Cortex of kidney (tissue), 1 donor: ENCODE measurements around the gene SYNDIG1L.

Source experiments
- DNase-seq: peaks from one replicate; lab custom pipeline; 2025; lab: John Stamatoyannopoulos, UW

The SYNDIG1L gene

DNA sequence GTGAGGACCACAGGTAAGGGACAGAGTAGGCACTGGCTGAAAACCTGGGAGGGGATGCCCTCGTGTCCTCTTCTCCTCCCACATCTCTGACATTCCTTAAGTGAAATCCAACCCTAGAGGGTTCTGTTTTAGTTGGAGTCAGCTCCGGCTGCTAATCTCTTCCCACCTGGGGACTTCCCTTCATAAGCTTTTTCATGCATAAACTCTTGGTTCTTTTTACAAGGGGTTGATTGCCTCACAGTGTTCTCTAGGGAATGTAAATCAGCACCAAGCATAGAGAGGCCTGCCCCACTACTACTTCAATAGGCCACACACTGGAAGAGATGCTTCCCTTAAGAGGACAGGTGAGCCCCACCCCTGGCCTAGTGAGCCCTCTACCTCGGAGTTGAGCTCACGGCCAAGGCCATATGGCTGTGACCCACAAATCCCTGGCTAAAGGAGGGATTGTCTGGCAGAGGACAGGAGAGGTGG lies 3.2 kb upstream of the SYNDIG1L start:
- no peak for DNase-seq

GRCh38 chr14:74427651-74428050 lies 1.6 kb upstream of the SYNDIG1L start:
- DNase-seq = no peak

DNA sequence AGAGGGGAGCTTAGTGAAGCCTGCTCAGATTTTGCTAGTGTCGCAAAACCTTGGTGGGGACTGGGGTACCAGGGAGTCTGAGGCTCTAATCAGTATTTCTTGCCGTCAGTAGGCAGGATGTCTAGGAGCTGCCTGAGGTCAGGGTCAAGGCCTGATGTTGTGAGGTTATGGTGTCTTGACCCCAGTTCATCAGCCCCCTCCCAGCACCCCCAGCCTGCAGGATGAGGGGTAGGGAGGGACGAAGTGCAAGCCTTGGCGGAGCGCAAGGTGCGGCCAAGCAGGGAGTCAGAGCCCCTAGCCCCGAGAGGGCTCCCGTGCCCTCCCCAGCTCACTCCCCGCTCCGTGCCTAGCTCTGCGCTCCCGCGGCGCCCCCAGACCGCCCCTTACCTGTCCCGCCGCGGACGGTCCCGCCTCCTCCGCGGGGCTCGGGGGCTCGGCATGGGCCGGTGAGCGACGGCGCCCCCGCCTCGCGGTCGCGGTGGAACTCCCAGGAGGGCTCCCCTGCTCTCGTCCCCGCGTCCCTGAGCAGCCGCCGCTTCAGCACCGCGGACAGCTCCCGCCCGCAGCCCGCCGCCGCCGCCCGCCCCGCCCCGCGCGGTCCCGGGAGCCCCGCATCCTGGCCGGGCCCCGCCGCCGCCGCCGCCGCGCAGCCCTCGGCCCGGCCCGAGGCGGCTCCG lies 347 bp downstream of the SYNDIG1L start:
- no peak for DNase-seq

DNA sequence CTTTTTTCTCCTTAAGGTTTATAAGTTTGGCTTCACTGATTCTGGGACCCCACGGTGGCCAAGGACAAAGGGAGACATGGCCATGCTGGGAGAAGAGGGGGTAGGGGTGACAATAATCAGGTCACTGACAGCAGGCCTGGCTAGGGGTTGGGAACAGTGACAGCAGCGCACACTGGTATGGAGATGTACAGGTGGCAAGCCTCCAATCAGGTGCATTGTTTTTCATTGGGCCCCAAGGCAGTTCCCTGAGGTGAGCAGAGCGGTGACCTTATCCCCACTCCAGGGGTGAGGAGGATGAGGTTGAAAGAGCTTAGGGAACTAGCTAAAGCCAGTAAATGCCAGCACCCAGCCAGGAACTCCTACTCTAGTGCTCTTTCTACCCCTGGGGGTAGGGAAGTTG lies 1.4 kb downstream of the SYNDIG1L start:
- DNase-seq = no peak

DNA sequence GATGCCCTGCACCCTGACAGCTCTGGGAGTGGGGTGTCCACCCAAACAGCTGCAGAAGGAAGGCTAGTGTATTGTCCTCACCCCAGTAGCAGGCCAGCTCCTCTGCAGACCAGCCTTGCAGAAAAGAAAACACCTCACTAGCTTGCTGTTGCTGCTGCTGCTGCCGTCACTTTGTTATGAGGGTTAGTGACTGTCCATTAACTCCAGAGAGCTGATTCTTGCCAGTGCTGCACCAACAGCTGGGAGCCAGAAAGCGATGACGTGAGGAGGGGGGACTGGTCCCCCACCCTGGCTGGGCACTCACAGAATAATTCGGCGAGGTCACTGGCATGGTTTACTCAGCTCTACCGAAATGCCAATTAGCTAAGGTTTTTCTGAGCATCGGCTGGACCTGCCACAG lies 2.8 kb downstream of the SYNDIG1L start:
- no peak for DNase-seq

- no peak for DNase-seq
Observed at GRCh38 chr14:74421981-74422380, 4.0 kb downstream of the SYNDIG1L start.

- no peak for DNase-seq
Observed at GRCh38 chr14:74419086-74419485, 6.9 kb downstream of the SYNDIG1L start.

DNA sequence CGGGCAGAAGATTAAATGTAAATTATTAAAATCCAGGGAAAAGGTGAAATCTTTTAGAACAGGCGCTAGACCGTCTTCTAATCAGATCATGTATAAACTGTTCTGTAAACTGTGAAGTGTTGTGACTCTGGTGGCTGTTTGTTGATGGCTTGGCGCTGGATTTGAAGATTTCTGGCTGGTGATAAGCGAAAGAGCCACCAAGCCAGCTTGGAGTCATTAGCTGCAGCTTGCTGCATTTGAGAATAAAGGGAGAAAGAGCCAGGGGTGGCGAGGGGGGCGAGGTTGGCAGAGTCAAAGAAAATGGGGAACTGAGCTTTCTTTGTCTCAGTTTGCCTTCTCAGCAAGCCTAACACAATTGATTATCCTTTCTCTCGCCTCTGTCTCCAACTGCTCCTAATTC lies 8.0 kb downstream of the SYNDIG1L start:
- DNase-seq = no peak

DNA sequence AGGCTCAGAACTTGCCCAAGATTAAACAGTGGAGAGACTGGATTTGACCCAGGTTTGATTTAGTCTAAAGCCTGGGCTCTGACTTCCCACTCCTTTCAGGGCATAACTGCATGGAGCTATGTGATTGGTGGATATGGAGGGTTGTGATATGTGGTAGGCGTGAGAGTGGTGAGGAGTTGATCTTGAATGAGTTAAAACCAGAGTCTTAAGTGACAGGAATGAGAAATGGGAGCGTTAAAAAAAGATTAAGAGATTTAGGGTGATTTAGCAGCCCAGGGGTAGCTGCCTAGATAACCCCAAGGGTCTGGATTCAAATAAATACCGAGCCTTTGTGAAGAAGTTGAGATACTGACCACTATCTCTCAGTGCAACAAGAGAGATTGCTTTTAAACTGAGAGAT lies 8.4 kb downstream of the SYNDIG1L start:
- no peak for DNase-seq

GRCh38 chr14:74417201-74417600 lies 8.8 kb downstream of the SYNDIG1L start:
- DNase-seq = no peak

DNA sequence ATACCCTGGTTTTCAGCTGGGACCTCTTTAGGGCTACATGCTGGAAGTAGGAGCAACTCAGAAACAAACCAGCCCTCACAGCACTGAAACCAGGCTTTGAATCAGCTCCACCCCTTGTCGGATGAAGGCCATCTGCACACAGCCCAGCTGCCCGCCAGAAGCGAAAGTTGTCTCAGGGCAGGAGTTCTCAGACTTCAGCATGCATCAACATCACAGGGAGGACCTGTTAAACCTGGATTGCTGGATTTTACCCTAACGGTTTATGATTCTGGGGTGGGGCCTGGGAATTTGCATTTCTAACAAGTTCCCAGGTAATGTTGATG lies 10.9 kb downstream of the SYNDIG1L start:
- DNase-seq = no peak

DNA sequence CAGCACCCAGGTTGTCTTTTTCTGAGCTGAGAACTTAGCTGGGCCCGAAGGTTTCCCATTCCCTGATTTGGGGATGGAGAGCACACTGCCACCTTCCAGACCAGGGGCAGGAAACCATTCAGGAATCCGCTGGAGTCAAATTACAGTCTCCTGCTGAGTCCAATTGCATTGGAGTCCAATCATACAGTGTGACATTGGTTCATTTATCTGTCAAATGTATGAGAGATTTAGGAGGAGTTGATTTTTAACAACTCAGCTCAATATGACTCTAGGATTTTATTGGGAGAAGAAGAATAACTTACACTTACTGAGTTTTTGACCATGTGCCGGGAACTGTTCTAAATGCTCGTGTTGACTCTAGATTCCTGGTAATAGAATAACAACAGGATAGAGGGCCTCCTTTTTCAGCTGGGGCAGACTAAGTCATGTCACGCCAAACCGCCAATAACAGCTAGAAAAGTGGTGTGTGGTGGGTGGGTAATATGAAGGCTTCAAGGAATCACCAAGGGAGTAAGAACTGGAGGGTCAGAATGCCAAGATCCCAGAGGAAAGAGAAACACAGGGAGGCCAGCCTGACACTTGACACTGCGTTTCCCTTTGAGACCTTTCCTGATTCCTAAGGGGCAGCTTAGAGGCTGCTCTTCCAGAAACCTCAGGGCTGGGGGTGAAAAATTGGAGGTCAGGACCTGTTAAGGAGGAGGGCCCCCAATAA lies 11.5 kb downstream of the SYNDIG1L start:
- no peak for DNase-seq

DNA sequence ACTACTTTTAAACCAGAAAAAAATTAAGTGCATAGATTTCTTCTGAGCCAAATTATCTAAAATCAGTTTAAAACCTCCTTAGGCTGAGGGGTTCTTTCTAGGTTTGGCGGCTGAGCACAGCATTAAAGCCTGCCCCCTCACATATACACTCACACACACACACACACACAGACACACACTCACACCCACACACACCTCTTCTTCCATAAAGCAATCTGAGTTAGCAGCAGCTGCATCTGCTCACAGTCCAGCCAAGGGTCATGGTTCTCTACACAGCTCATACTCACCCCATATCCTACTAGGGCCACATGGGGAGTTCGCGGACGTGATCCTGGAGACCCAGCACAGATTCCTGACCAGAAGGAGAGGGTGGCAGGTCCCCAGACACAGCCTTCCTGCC lies 12.4 kb downstream of the SYNDIG1L start:
- DNase-seq = no peak

GRCh38 chr14:74412753-74413152 lies 13.3 kb downstream of the SYNDIG1L start:
- no peak for DNase-seq

GRCh38 chr14:74411671-74412070 lies 14.3 kb downstream of the SYNDIG1L start:
- no peak for DNase-seq

- DNase-seq = no peak
Observed at GRCh38 chr14:74409441-74409840, 16.6 kb downstream of the SYNDIG1L start.

GRCh38 chr14:74408870-74409269 lies 17.1 kb downstream of the SYNDIG1L start:
- no peak for DNase-seq

GRCh38 chr14:74407801-74408154 lies 18.2 kb downstream of the SYNDIG1L start:
- no peak for DNase-seq

DNA sequence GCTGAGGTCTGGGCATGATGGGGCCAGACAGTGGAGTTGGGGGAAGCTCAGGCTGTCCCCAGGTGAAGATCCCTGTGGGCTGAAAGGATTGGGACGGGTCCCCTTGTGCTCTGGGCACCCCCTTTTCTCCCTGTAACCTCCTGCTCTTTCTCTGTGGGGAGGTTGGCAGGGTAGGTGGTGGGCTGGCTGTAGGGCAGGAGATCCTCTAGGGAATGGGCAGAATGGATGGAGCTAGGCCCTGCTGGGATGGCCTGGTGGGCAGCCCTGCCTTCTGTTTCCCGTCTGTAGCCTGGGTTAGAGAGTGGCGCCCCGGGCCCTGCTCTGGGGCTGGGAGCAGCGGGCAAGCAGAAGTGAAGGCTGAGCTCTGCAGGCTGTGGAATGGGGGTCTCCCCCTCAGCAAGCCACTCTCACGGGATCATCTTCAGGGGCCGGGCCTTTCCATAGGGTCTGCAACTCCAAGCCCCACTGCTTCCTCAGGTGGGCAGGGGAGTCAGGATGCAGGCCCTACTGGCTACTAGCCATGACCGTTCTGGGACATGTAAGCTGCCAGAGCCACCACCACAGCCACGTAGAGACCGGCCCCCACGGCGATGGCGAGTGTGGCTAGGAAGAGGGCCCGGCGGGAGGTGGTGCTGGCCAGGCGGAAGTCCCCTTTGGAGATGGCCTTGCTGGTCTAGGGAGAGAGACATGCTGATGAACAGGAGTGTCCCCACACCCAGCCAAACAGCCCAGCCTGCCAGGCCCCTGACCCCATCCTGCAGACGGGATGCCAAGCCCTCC lies 18.8 kb downstream of the SYNDIG1L start:
- DNase-seq = no peak

DNA sequence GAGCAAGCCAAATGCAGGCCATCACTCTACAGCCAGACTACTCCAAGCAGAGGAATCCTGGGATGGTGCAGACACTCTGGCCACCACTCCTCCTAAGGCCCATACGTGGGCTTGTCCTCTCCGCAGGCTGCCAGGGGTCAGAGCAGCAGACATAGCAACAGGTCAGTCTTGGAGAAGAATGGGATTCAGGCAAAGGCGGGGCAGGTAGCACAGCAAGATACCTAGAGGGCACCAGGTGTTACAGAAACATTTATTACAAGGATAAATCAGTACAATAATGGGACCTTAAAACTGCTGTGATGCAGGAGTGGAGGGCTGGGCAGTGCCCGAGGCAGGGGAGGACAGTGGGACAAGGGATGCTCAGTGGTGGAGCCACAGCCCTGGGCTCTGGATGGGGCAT lies 20.3 kb downstream of the SYNDIG1L start:
- no peak for DNase-seq

DNA sequence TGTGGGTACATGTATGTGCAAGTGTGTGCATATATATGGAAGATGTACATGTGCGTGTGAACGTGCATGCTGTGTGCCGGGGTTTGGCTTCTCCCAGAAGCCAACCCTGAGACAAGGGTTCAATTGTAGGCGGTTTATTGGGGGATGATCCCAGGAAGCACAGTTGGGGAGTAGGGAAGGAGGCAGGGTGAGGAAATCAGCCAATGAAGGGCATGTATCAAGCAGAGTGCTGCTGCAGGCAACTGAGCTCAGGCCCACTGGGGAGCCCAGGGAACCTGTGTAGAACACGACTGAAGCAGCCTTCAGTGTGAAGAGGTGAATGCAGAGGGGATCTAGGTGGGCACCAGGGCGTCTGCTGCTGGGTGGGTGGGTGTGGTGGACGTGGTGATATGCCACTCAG lies 21.6 kb downstream of the SYNDIG1L start:
- DNase-seq = no peak

GRCh38 chr14:74403619-74404417 lies 22.2 kb downstream of the SYNDIG1L start:
- no peak for DNase-seq
